Mesenteric fat pad (tissue), 1 donor: ENCODE measurements around the gene BTBD7. TPM values are rescaled to one million over a fixed set of nuclear protein-coding genes. Genes with fewer than 3 reads are reported as not detected.

Experiments used
- DNase-seq: peaks from one replicate; pipeline ENCODE4 v3.0.0-alpha.2; 2020; ENCODE audit warnings: low spot score
- total RNA-seq: library from RNA; stranded (reverse); fragmentation: NEBNext Ultra II Directional; extraction: Animal tissue kit (Norgen Biotek cat#: 25700); gene quantifications from one replicate; pipeline ENCODE4 v1.2.1, GENCODE V29; 2021
- donor health status: DM: yes; HTN: yes; CAD: no.

The BTBD7 gene
- total RNA-seq, 1 donor from 2014 or later, result 29.6 TPM

DNA sequence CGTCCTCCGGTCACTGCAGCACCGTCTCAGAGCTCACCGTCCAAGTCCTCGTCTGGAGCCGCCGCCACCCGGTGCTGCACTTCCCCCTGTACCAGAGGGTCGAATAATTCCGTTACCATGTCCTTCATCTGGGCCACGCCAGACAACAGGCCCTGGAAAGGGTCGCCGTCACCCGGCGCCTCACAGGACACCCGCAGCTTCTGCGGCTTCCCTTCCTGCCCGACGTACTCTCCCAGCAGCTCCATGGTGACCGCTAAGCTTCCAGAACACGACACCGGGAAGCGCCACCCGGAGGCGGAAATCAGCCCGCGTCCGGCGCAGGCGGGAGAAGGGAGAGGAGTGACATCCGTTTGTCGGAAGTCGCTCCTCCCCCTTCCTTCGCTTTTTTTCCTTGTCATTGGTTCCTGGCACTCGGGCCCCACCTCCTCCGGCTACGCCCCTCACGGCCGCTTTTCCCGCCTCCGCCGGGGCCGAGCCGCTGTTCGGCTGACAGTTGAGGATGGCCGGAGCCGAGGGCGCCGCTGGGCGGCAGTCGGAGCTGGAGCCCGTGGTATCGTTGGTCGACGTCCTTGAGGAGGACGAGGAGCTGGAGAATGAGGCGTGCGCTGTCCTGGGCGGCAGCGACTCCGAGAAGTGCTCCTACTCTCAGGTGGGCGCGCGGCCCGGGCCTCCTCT, 125.9 kb downstream of the BTBD7 start, which contains the start of the genes GON7 and UBR7:
TSS of gene GON7 (minus strand) at position 273 of the 675 bp plus-strand sequence. CDS start at position 245, 28 bp downstream.
TSS of gene UBR7 (plus strand) at position 464 of the 675 bp plus-strand sequence. CDS start at position 500, 36 bp downstream.
- peak; percentile 97 for DNase-seq

- no peak for DNase-seq
Observed at GRCh38 chr14:93201155-93201704, 131.6 kb downstream of the BTBD7 start.

DNA sequence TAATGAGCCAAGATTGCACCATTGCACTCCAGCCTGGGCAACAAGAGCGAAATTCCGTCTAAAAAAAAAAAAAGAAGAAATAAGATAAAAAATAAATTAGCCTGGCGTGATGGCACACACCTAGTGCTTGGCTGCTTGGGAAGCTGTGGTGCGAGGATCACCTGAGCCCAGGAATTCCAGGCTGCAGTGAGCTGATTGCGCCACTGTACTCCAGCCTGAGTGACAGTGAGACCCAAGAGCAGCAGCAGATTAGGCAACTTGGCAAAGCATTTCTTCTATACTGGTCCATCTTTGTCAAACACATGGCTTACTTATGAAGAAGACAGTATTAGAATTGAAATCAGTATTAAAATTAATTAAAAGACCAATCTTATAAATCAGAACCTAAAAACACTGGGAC, 132.3 kb downstream of the BTBD7 start:
- no peak for DNase-seq

DNA sequence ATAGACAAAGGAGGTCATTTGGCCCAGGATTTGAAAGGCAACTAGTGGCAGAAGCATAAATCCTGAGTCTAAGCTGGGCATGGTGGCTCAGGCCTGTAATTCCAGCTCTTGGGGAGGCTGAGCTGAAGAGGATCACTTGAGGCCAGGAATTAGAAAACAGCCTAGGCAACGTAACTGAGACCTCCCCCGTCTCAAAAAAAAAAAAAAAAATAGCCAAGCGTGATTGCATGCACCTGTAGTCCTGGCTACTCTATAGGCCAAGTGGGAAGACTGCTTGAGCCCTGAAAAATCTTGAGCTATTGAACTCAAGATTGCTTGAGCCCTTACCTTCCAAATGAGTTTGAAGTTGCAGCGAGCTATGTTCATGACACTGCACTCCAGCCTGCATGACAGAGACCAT, 133.8 kb downstream of the BTBD7 start:
- no peak for DNase-seq

GRCh38 chr14:93195316-93195999, 137.4 kb downstream of the BTBD7 start:
- no peak for DNase-seq

Other genes with a start within 250 kb of the BTBD7 start
- gene ITPK1, start 217.1 kb downstream of the BTBD7 start, total RNA-seq, result 267 TPM
- gene MOAP1, start 148.1 kb downstream of the BTBD7 start, total RNA-seq, result 18.7 TPM
- gene LYSET, start 147.7 kb downstream of the BTBD7 start, total RNA-seq, result 24.1 TPM
- gene GON7, start 126.0 kb downstream of the BTBD7 start, total RNA-seq, result 7.4 TPM
- 12.9 TPM for gene UBR7, start 125.8 kb downstream of the BTBD7 start, total RNA-seq
- gene COX8C, start 14.1 kb upstream of the BTBD7 start, total RNA-seq, result not detected
- 0.13 TPM for gene UNC79, start 97.9 kb upstream of the BTBD7 start, total RNA-seq